GM13976 (cell line): ENCODE results near the gene OR2C3.

Source experiments
- DNase-seq: peaks from one replicate; pipeline ENCODE4 v3.0.0; 2012; ENCODE audit warnings: low spot score
- in situ Hi-C: fragments of 300-500 bp; cut with MboI; formaldehyde crosslinking; loops from one replicate; pipeline ENCODE4 v1.12.0; 2022; ENCODE audit warnings: low sequenced_read_pairs, mixed read lengths, inconsistent platforms; ENCODE audit not compliant: unreplicated experiment
- TF ChIP-seq, protein P1 (sequence below): IDR thresholded peaks from 2 replicates; pipeline ENCODE4 v1.5.1; 2012; ENCODE audit warnings: borderline replicate concordance, mild to moderate bottlenecking; ENCODE audit not compliant: insufficient read depth; ENCODE audit errors: extremely low read depth, missing control alignments, control extremely low read depth

The OR2C3 gene

DNA sequence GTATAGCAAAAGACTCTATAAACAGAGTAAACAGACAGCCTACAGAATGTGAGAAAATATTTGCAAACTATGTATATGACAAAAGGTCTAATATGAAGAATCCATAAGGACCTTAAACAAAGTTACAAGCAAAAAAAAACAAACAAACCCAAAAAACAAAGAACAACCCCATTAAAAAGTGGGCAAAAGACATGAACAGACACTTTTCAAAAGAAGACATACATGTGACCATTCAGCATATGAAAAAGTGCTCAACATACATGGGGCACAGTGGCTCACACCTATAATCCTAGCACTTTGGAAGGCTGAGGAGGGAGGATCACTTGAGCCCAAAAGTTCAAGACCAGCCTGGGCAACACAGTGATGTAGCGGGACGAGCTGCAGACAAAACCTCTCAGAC, 60.4 kb downstream of the OR2C3 start:
- in situ Hi-C loops = no loop called here
- no peak for DNase-seq
- TF ChIP-seq, protein P1, sequence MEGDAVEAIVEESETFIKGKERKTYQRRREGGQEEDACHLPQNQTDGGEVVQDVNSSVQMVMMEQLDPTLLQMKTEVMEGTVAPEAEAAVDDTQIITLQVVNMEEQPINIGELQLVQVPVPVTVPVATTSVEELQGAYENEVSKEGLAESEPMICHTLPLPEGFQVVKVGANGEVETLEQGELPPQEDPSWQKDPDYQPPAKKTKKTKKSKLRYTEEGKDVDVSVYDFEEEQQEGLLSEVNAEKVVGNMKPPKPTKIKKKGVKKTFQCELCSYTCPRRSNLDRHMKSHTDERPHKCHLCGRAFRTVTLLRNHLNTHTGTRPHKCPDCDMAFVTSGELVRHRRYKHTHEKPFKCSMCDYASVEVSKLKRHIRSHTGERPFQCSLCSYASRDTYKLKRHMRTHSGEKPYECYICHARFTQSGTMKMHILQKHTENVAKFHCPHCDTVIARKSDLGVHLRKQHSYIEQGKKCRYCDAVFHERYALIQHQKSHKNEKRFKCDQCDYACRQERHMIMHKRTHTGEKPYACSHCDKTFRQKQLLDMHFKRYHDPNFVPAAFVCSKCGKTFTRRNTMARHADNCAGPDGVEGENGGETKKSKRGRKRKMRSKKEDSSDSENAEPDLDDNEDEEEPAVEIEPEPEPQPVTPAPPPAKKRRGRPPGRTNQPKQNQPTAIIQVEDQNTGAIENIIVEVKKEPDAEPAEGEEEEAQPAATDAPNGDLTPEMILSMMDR = no peak
